Ascending aorta (tissue), 2 donors: ENCODE results near the gene MACROH2A1. TPM values are rescaled to one million over a fixed set of nuclear protein-coding genes. Genes with fewer than 3 reads are reported as not detected.

Source experiments
- DNase-seq, 2 donors: peaks; one replicate each; pipeline ENCODE4 v3.0.0-alpha.2; 2019; ENCODE audit warnings: low spot score in 2 of 2
- H3K27ac ChIP-seq, 2 donors: fragments of 200-600 bp; sonication (generic); one replicate each; pipeline ENCODE4 v1.5.1; 2016 to 2017; ENCODE audit warnings: mild to moderate bottlenecking in 1 of 2
- H3K27me3 ChIP-seq: fragments of 200-600 bp; sonication (generic); one replicate; pipeline ENCODE4 v1.5.1; 2017
- H3K36me3 ChIP-seq, 2 donors: fragments of 200-600 bp; sonication (generic); one replicate each; pipeline ENCODE4 v1.5.1; 2016
- H3K4me1 ChIP-seq, 2 donors: fragments of 200-600 bp; sonication (generic); one replicate each; pipeline ENCODE4 v1.5.1; 2016 to 2017; ENCODE audit warnings: mild to moderate bottlenecking in 1 of 2
- H3K4me3 ChIP-seq, 2 donors: fragments of 200-600 bp; sonication (generic); one replicate each; pipeline ENCODE4 v1.5.1; 2016 to 2017; ENCODE audit warnings: mild to moderate bottlenecking in 1 of 2
- H3K9me3 ChIP-seq, 2 donors: fragments of 200-600 bp; sonication (generic); one replicate each; pipeline ENCODE4 v1.5.1; 2016
- intact Hi-C: fragments of 100-400 bp; cut with DNase I; formaldehyde crosslinking; loops from one replicate; pipeline ENCODE4 v1.15.1; 2023
- total RNA-seq: library from RNA; depleted of rRNA; stranded (reverse); fragments of >200 nt; gene quantifications from one replicate; pipeline ENCODE4 v1.1.0, GENCODE V29; 2016
- TF ChIP-seq, protein P1 (sequence below), 3 experiments: fragments of 200-600 bp in 2 of 3; fragments of 450-650 bp in 1 of 3; sonication (generic) in 2 of 3; IDR thresholded peaks; one replicate each; pipeline ENCODE4 v1.5.1; 2016 to 2019; ENCODE audit warnings: antibody characterized with exemption in 3 of 3, mild to moderate bottlenecking in 1 of 3, moderate library complexity in 1 of 3

The MACROH2A1 gene
- total RNA-seq, 1 donor from 2014 or later, result 216 TPM

DNA sequence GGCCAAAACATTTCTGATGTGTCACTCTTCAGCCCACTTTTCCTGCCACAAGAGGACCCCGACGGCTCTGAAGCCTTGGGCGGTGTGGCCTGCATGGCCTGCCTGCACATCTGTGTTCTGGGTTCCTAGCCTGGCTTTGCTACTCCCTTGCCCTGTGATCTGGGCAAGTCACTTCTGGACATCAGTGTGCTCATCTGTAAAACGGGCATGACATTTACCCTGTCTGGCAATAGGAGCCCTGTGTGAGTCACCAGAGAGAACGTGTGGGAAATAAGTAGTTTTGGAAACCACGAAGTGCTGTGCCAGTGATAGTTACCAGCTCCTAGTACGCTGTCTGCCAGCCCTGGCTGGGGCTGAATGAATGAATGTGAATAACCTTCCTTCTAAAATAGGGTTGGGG lies 90.8 kb downstream of the MACROH2A1 start:
- Histone ChIP-seq H3K9me3 (no peaks in the 10 kb centered on the region), H3K36me3 (no peaks in the 10 kb centered on the region), H3K4me1 (no peaks in the 10 kb centered on the region), H3K27me3 (no peaks in the 10 kb centered on the region), H3K27ac (no peak overlapping the region), H3K4me3 (no peak overlapping the region)
- TF ChIP-seq, protein P1, sequence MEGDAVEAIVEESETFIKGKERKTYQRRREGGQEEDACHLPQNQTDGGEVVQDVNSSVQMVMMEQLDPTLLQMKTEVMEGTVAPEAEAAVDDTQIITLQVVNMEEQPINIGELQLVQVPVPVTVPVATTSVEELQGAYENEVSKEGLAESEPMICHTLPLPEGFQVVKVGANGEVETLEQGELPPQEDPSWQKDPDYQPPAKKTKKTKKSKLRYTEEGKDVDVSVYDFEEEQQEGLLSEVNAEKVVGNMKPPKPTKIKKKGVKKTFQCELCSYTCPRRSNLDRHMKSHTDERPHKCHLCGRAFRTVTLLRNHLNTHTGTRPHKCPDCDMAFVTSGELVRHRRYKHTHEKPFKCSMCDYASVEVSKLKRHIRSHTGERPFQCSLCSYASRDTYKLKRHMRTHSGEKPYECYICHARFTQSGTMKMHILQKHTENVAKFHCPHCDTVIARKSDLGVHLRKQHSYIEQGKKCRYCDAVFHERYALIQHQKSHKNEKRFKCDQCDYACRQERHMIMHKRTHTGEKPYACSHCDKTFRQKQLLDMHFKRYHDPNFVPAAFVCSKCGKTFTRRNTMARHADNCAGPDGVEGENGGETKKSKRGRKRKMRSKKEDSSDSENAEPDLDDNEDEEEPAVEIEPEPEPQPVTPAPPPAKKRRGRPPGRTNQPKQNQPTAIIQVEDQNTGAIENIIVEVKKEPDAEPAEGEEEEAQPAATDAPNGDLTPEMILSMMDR (IDR thresholded peaks at IDR 0.05), result no peak
- intact Hi-C loops, result no loop called here
- DNase-seq, result no peak

DNA sequence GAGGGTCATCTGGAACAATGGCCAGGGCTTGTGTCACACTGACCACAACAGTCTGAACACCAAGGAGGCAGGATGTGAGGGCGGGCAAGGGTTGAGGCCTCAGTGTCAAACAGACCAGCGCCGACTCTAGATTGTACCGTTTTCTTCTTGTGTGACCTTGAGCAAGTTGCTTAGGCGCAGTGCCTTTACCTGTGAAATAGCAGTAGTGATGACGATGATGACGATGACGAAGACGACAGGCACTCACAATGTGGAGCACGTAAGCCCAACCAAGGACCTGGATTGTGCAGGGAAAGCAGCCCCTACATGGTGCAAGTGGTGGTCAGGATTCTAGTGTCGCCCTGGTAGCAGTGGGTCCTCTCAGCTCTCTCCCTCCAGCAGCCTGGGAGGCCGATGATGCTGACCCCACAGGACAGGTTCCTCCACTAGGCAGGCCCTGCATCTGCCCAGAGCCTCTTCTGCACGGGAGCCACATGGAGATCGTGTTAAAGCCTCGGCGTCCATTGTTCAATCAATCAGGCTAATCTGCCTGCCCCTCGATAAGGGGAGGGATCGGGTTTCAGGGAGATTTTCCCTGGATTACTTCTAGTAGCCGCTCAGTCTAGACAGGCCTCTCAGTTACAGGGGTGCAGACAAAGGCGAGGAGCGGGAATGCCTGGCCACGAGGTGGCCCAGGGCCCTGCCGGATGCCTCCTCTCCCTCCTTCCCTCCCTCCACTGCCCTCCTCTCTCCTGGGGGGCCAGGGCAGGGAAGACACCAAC lies 91.7 kb downstream of the MACROH2A1 start:
- no peaks in the 10 kb centered on the region for H3K9me3 ChIP-seq
- intact Hi-C loops, result no loop called here
- no peaks in the 10 kb centered on the region for H3K4me1 ChIP-seq
- no peaks in the 10 kb centered on the region for H3K36me3 ChIP-seq
- H3K27me3 ChIP-seq, result no peaks in the 10 kb centered on the region
- TF ChIP-seq, protein P1 (IDR thresholded peaks at IDR 0.05), result no peak
- peak in 1 of 2 donors; percentile 48 for DNase-seq
- no peak overlapping the region for H3K4me3 ChIP-seq
- H3K27ac ChIP-seq, result no peak overlapping the region

DNA sequence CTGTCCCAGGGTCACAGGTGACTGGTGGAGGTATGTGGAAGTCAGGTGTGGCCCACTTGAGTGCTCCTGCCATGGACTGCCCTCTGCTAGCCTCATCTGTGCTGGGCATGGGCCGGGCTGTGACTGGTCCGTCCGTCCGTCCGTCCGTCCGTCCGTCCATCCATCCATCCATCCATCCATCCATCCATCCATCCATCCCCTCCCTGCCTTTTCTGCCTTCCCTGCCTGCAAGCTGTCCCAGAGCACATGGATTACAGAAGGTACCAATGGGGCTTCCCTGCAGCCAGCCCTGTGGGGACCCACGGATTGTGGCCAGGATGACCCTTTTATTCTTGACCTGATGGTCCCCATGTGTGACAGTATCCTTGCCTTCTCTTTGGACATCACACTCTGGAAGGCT lies 92.5 kb downstream of the MACROH2A1 start:
- peak in 1 of 2 donors; percentile 37 for DNase-seq
- Histone ChIP-seq H3K4me3 (no peak overlapping the region), H3K4me1 (no peaks in the 10 kb centered on the region), H3K27me3 (no peaks in the 10 kb centered on the region), H3K9me3 (no peaks in the 10 kb centered on the region), H3K27ac (no peak overlapping the region), H3K36me3 (no peaks in the 10 kb centered on the region)
- TF ChIP-seq, protein P1 (IDR thresholded peaks at IDR 0.05), result no peak
- intact Hi-C loops, result no loop called here

DNA sequence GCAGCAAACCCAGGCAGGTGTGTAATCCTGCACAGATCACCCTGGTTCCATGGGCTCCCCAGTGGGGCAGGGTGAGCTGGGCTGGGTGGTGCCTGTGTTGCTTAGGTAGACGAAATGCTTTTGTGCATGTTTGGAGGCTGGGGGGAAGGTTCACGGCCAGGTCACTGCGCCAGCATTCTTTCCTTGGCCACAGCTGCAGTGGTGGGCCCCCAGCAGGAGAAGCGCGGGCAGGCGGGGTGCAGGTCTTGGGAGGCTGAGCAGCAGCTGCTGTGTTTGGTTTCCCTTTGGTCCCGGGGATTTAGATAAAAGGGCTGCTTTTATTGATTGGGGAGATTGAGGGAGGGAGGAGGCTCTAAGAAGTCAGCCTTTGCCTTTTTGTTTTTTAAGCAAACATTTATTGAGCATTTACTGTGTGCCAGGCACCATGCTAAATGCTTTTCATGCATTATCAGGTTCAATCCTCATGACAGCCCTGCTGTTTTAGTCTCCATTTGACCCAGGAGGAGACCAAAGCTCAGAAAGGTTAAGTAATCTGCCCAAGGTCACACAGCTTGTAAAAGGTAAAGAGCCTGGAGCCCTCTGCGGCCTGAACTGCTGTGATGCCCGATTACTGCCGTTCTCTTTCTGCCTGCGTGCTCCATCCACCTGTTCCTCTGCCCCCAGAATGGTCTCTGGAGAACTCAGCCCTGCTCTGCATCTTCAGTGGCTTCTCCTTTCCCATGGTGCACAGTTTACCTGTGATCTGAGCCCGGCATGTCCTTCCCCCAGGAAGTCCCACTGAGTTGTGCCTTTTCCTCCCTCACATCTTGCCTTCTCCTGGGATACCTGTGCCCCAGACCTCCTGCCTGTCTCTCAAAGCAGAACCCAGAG lies 94.4 kb downstream of the MACROH2A1 start:
- Histone ChIP-seq H3K4me3 (no peak overlapping the region), H3K36me3 (no peaks in the 10 kb centered on the region), H3K9me3 (no peaks in the 10 kb centered on the region), H3K4me1 (no peaks in the 10 kb centered on the region), H3K27ac (no peak overlapping the region), H3K27me3 (no peaks in the 10 kb centered on the region)
- TF ChIP-seq, protein P1 (IDR thresholded peaks at IDR 0.05), result no peak
- DNase-seq, result no peak
- intact Hi-C loops, result no loop called here

DNA sequence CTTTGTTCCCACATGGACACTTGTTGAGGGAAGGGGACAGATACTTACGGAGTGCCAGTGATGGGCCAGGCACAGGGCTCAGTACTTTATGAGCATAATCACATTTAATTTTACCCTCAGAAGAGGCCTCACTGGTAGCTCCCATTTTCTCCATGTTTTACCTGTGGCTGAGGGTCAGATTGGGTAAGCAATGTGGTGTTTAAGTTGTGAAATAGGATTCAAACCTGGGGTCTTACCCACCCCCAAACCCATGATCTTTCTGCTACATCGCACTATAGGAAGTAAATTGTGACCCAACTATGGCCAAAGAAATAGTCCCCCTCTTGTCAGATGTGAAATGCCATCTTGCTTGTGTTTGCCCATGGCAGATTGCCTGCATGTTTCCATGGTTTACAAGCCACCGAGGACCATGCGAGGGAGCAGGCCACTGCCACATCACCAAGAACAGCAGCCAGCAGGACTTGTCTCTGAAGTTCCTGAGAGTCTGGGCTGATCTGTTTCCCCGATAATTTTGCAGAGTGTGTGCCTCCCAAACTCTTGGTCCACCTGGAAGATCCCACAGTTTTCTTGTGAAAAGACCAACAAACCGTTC lies 95.4 kb downstream of the MACROH2A1 start:
- H3K4me3 ChIP-seq, result no peak overlapping the region
- DNase-seq, result no peak
- no peaks in the 10 kb centered on the region for H3K27me3 ChIP-seq
- no peaks in the 10 kb centered on the region for H3K36me3 ChIP-seq
- TF ChIP-seq, protein P1 (IDR thresholded peaks at IDR 0.05), result no peak
- no peak overlapping the region for H3K27ac ChIP-seq
- no peaks in the 10 kb centered on the region for H3K4me1 ChIP-seq
- intact Hi-C loops, result no loop called here
- H3K9me3 ChIP-seq, result no peaks in the 10 kb centered on the region
